ENCODE measurements around the gene HMGCL.
"Not testable (repeated sequence)": the region's sequence is repeated elsewhere in the genome, so short reads cannot be mapped to it uniquely, and the experiment has no call there.

Gene HMGCL

GRCh38 chr1:23848673-23849616 is 23.7 kb upstream of the HMGCL start:
- H3K36me3 Mint-ChIP-seq (ENCODE audit: low read depth): peaks cover 21% of the 10 kb centered on the region
- TF ChIP-seq CTCF (IDR thresholded peaks at IDR 0.05): no peak
- no peak overlapping the region for H3K27ac Mint-ChIP-seq
- DNase-seq: no peak
- H3K27me3 Mint-ChIP-seq (ENCODE audit: low read depth, poor library complexity): peaks cover under 1% of the 10 kb centered on the region
- peaks cover 27% of the 10 kb centered on the region for H3K9me3 Mint-ChIP-seq
- no peaks in the 10 kb centered on the region for H3K4me1 Mint-ChIP-seq
- no peak overlapping the region for H3K4me3 Mint-ChIP-seq

GRCh38 chr1:23847482-23848095 is 22.4 kb upstream of the HMGCL start:
- not testable (repeated sequence) for DNase-seq, H3K4me1 Mint-ChIP-seq, H3K27ac Mint-ChIP-seq, H3K4me3 Mint-ChIP-seq
- peaks cover 23% of the 10 kb centered on the region for H3K9me3 Mint-ChIP-seq
- H3K27me3 Mint-ChIP-seq (ENCODE audit: low read depth, poor library complexity): peaks cover 13% of the 10 kb centered on the region
- peaks cover 17% of the 10 kb centered on the region for H3K36me3 Mint-ChIP-seq (ENCODE audit: low read depth)

GRCh38 chr1:23845163-23845562 is 19.9 kb upstream of the HMGCL start:
- Mint-ChIP-seq H3K4me1 (no peaks in the 10 kb centered on the region), H3K27ac (no peak overlapping the region), H3K36me3 (ENCODE audit: low read depth) (peaks cover 17% of the 10 kb centered on the region), H3K9me3 (peaks cover 18% of the 10 kb centered on the region), H3K27me3 (ENCODE audit: low read depth, poor library complexity) (peaks cover 34% of the 10 kb centered on the region), H3K4me3 (no peak overlapping the region)
- no peak for DNase-seq
- TF ChIP-seq CTCF (IDR thresholded peaks at IDR 0.05): no peak

- H3K4me3 Mint-ChIP-seq: no peak overlapping the region
- TF ChIP-seq CTCF (IDR thresholded peaks at IDR 0.05): no peak
- H3K36me3 Mint-ChIP-seq (ENCODE audit: low read depth): peaks cover 17% of the 10 kb centered on the region
- DNase-seq: no peak
- H3K9me3 Mint-ChIP-seq: peaks cover 18% of the 10 kb centered on the region
- H3K27me3 Mint-ChIP-seq (ENCODE audit: low read depth, poor library complexity): peaks cover 35% of the 10 kb centered on the region
- peaks cover 1% of the 10 kb centered on the region for H3K4me1 Mint-ChIP-seq
- no peak overlapping the region for H3K27ac Mint-ChIP-seq
These were observed 18.4 kb upstream of the HMGCL start for GRCh38 chr1:23843644-23844043.

- peak; percentile 75 for DNase-seq
- Mint-ChIP-seq H3K36me3 (ENCODE audit: low read depth) (no peaks in the 10 kb centered on the region), H3K4me3 (peak overlapping the region; percentile 78), H3K9me3 (peaks cover 5% of the 10 kb centered on the region), H3K27ac (no peak overlapping the region), H3K4me1 (peaks cover 14% of the 10 kb centered on the region), H3K27me3 (ENCODE audit: low read depth, poor library complexity) (peaks cover 60% of the 10 kb centered on the region)
- no peak for TF ChIP-seq CTCF (IDR thresholded peaks at IDR 0.05)
These were observed 13.2 kb upstream of the HMGCL start for GRCh38 chr1:23838401-23838866.

- Mint-ChIP-seq H3K9me3 (peaks cover 5% of the 10 kb centered on the region), H3K36me3 (ENCODE audit: low read depth) (no peaks in the 10 kb centered on the region), H3K4me1 (peaks cover 14% of the 10 kb centered on the region), H3K27me3 (ENCODE audit: low read depth, poor library complexity) (peaks cover 59% of the 10 kb centered on the region), H3K4me3 (peak overlapping the region; percentile 78), H3K27ac (no peak overlapping the region)
- no peak for TF ChIP-seq CTCF (IDR thresholded peaks at IDR 0.05)
- DNase-seq: peak; percentile 5
These were observed 12.7 kb upstream of the HMGCL start for GRCh38 chr1:23837908-23838307.
